Measurements from ENCODE around the gene RERG.

RERG gene

GRCh38 chr12:15201456-15201855, 19.8 kb downstream of the RERG start:
- no peak overlapping the region for H3K4me3 ChIP-seq (ENCODE audit: low read length)
- DNase-seq (ENCODE audit: low read depth) = no peak
- TF ChIP-seq CTCF (conservative IDR thresholded peaks at IDR 0.05; ENCODE audit: low read length) = no peak

GRCh38 chr12:15201056-15201455, 20.2 kb downstream of the RERG start:
- DNase-seq (ENCODE audit: low read depth) = no peak

GRCh38 chr12:15200641-15201040, 20.6 kb downstream of the RERG start:
- no peak for DNase-seq (ENCODE audit: low read depth)
- H3K4me3 ChIP-seq (ENCODE audit: low read length) = no peak overlapping the region
- no peak for TF ChIP-seq CTCF (conservative IDR thresholded peaks at IDR 0.05; ENCODE audit: low read length)

More at GRCh38 chr12:15201056-15201455, 20.2 kb downstream of the RERG start:
- no peak overlapping the region for H3K4me3 ChIP-seq (ENCODE audit: low read length)
- TF ChIP-seq CTCF (conservative IDR thresholded peaks at IDR 0.05; ENCODE audit: low read length) = no peak

DNA sequence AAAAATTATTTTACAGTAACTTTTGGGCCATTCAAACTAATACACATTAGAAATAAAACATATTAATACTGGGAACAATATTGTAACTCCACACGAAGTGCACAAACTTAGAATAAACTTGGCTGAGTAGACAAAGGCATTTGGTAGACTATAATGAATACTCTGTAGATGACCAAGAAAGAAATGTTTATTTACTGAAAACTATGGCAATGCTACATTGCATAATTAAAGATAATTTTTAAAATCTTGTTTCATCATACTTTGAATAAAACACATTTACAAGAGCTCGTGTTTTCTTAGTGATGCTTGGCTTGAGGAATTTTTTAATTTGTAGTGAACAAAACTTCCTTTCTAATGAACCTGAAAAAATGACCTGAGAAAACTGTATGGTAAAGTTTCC, 21.3 kb downstream of the RERG start:
- no peak overlapping the region for H3K4me3 ChIP-seq (ENCODE audit: low read length)
- DNase-seq (ENCODE audit: low read depth) = no peak
- no peak for TF ChIP-seq CTCF (conservative IDR thresholded peaks at IDR 0.05; ENCODE audit: low read length)

GRCh38 chr12:15196678-15197505, 24.3 kb downstream of the RERG start:
- no peak for TF ChIP-seq CTCF (conservative IDR thresholded peaks at IDR 0.05; ENCODE audit: low read length)
- no peak overlapping the region for H3K4me3 ChIP-seq (ENCODE audit: low read length)
- DNase-seq (ENCODE audit: low read depth) = no peak

GRCh38 chr12:15196221-15196620, 25.0 kb downstream of the RERG start:
- no peak for TF ChIP-seq CTCF (conservative IDR thresholded peaks at IDR 0.05; ENCODE audit: low read length)
- no peak for DNase-seq (ENCODE audit: low read depth)

More at GRCh38 chr12:15196221-15196620, 25.0 kb downstream of the RERG start:
- no peak overlapping the region for H3K4me3 ChIP-seq (ENCODE audit: low read length)
